ENCODE results near the gene ALKBH6.

DNA sequence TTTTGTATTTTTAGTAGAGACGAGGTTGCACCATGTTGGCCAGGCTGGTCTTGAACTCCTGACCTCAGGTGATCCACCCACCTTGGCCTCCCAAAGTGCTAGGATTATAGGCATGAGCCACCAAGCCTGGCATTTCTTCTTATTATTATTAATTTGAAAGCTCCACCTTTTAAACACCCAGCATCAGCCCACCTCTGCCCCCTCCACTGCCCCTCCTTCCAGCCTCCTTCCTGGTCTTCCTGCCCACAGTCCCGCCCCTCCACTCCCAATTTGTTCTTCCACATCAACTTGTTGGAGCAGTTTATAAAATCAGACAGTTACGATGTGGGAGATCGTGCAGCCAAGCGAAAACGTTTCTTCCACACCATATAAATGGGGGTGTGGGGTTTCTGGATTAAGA, 26.5 kb upstream of the ALKBH6 start:
- TF ChIP-seq NR2C2 (CRISPR knock-in tag; IDR thresholded peaks at IDR 0.05) (no peak), NR2C2 (tag; IDR thresholded peaks at IDR 0.05) (no peak), RAD21 (CRISPR knock-in tag; conservative IDR thresholded peaks at IDR 0.05 in 1 of 2, IDR thresholded peaks at IDR 0.05 in 1 of 2) (no peak), ZNF121 (CRISPR knock-in tag; conservative IDR thresholded peaks at IDR 0.05) (no peak)

Data from K562 (cell line).